GM18526 (cell line): Measurements from ENCODE around the gene PGLYRP2.

Experiments
- POLR2A ChIP-seq: IDR thresholded peaks from 3 replicates; pipeline ENCODE4 v1.6.1; 2011; ENCODE audit not compliant: insufficient read length; ENCODE audit errors: extremely low read depth

PGLYRP2 gene

GRCh38 chr19:15479391-15480345 lies at the start of gene PGLYRP2:
Gene PGLYRP2 (minus strand): TSS chr19:15479501. CDS start chr19:15479371, 130 bp downstream.
- no peak for TF ChIP-seq POLR2A

- no peak for TF ChIP-seq POLR2A
Observed at GRCh38 chr19:15527705-15528104, 48.4 kb upstream of the PGLYRP2 start.

GRCh38 chr19:15526408-15526807 lies 47.1 kb upstream of the PGLYRP2 start:
- TF ChIP-seq POLR2A, result no peak

GRCh38 chr19:15525291-15525690 lies 46.0 kb upstream of the PGLYRP2 start:
- no peak for TF ChIP-seq POLR2A

DNA sequence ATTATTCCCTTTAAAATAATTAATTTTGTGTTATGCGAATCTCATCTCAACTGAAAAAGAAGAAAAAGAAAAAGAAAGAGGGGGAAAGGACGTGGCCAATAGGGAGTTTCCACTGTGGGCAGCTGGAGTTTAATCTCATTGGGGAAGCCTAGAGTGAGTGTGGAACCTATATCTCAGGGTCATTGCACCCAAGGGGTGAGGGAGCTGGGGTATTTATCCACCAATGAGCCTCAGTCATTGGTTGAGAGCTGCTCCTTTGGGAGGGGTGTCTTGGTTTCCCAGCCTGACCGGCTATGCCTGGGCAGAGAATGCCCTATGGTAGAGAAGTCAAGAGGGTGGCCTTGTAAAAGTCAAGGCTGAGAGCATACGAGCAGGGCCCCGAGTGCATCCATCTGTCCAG lies 45.5 kb upstream of the PGLYRP2 start:
- TF ChIP-seq POLR2A, result no peak

GRCh38 chr19:15519433-15519976 lies 40.2 kb upstream of the PGLYRP2 start:
- no peak for TF ChIP-seq POLR2A

DNA sequence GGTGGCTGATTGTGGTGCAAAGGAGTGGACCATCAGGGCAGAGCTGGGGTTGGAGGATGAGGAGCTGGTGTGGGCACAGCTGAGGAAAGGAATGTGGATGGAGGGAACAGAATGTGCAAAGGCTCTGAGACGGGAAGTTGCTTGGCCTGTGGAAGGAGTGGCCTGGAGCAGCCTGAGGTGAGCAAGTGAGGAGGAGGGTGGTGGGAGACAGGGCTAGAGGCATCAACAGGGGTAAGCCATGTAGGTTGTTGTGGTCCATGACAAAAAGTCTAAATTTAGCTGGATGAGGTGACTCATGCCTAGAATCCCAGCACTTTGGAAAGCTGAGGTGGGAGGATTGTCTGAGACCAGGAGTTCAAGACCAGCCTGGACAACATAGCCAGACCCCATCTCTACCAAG lies 38.5 kb upstream of the PGLYRP2 start:
- no peak for TF ChIP-seq POLR2A

GRCh38 chr19:15516363-15516762 lies 37.1 kb upstream of the PGLYRP2 start:
- TF ChIP-seq POLR2A, result no peak

GRCh38 chr19:15511671-15512424 lies 32.5 kb upstream of the PGLYRP2 start:
- no peak for TF ChIP-seq POLR2A

DNA sequence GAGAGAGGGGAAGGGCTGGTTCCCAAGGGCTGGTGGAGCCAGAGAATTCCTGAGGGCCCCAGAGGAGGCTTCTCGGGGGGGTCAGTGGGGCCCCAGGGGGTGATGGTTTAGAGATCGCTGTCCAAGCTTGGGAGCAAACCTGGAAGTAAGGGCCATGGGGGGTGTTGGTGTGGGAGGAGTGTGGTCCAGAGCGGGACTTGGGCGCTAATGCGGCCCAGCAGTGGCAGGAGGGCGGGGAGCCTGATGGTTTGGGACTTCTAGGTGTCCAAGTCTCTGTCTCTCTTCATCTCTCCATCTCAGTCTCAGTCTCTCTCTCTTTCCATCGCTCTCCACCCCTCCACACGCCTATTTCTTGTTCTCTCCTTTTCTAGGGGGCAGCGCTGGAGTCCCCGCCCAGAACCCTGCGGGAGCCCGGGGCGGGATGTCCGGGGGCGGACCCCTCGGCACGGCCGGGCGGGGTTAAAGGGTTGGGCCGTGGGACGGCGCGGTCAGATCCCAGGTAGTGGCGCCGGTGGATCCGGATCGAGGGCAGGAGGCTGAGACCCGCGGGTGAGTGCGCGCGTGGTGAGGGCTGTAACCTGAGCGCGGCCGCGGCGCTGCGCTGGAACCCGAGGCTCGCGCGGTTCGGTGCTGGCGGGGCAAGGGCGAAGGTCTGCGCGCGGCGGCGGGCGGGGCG lies 28.9 kb upstream of the PGLYRP2 start, which contains the start of gene CYP4F22:
Gene CYP4F22, plus strand, starts transcription at position 491 of the 676 bp plus-strand sequence. CDS start 16,812 bp downstream, outside the sequence.
- no peak for TF ChIP-seq POLR2A

GRCh38 chr19:15507068-15508034 lies 28.1 kb upstream of the PGLYRP2 start:
- TF ChIP-seq POLR2A, result no peak

DNA sequence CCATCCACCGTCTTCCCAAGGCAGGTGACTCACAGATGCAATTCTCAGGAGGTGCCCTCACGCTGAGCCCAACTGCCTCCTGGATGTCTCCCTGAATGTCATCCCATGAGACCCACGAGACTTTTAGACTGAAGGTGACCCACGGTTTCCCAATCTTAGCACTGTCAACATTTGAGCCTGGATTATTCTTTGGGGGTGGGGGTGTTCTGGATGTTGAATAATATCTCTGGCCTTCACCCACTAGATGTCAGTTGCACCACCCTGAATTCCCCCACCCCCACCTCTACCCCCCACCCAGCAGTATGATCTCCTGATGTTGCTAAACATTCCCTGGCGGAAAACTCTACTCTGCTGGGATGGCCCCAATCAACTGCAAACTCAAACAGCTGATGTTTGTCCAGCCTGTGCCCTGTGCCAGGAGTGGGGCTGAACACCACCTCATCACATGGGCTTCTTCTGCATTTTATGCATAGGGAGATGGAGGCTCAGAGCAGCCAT lies 26.8 kb upstream of the PGLYRP2 start:
- no peak for TF ChIP-seq POLR2A

GRCh38 chr19:15502264-15502663 lies 23.0 kb upstream of the PGLYRP2 start:
- TF ChIP-seq POLR2A, result no peak

GRCh38 chr19:15501596-15501995 lies 22.3 kb upstream of the PGLYRP2 start:
- no peak for TF ChIP-seq POLR2A
